Measurements from ENCODE around the gene IL9R.
"Not testable (repeated sequence)": the region's sequence is repeated elsewhere in the genome, so short reads cannot be mapped to it uniquely, and the experiment has no call there.

The IL9R gene

DNA sequence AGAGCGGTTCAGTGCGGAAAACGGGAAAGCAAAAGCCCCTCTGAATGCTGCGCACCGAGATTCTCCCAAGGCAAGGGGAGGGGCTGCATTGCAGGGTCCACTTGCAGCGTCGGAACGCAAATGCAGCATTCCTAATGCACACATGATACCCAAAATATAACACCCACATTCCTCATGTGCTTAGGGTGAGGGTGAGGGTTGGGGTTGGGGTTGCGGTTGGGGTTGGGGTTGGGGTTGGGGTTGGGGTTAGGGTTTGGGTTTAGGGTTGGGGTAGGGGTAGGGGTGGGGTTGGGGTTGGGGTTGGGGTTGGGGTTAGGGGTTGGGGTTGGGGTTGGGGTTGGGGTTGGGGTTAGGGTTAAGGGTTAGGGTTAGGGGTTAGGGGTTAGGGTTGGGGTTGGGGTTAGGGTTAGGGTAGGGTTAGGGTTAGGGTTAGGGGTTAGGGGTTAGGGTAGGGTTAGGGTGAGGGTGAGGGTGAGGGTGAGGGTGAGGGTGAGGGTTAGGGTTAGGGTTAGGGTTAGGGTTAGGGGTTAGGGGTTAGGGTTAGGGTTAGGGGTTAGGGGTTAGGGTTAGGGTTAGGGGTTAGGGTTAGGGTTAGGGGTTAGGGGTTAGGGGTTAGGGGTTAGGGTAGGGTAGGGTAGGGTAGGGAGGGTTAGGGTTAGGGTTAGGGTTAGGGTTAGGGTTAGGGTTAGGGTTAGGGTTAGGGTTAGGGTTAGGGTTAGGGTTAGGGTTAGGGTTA, 32.4 kb downstream of the IL9R start:
- H3K27me3 ChIP-seq (ENCODE audit: control insufficient read depth in 1 of 2, insufficient read depth in 2 of 2, low read length in 2 of 2); H3K4me3 ChIP-seq (ENCODE audit: low read length in 2 of 2); H3K4me1 ChIP-seq (ENCODE audit: control insufficient read depth, insufficient read depth, low read length); H3K36me3 ChIP-seq (ENCODE audit: control insufficient read depth in 2 of 2, insufficient read depth in 2 of 2, low read length in 2 of 2); H3K9ac ChIP-seq (ENCODE audit: low read length in 2 of 2); H3K27ac ChIP-seq (ENCODE audit: low read length); H3K9me3 ChIP-seq (ENCODE audit: control insufficient read depth in 2 of 2, low read length in 2 of 2): not testable (repeated sequence)

DNA sequence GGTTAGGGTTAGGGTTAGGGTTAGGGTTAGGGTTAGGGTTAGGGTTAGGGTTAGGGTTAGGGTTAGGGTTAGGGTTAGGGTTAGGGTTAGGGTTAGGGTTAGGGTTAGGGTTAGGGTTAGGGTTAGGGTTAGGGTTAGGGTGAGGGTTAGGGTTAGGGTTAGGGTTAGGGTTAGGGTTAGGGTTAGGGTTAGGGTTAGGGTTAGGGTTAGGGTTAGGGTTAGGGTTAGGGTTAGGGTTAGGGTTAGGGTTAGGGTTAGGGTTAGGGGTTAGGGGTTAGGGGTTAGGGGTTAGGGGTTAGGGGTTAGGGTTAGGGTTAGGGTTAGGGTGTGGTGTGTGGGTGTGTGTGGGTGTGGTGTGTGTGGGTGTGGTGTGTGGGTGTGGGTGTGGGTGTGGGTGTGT, 33.0 kb downstream of the IL9R start:
- not testable (repeated sequence) for H3K9me3 ChIP-seq (ENCODE audit: control insufficient read depth in 2 of 2, low read length in 2 of 2); H3K36me3 ChIP-seq (ENCODE audit: control insufficient read depth in 2 of 2, insufficient read depth in 2 of 2, low read length in 2 of 2); H3K4me3 ChIP-seq (ENCODE audit: low read length in 2 of 2); H3K27ac ChIP-seq (ENCODE audit: low read length); H3K27me3 ChIP-seq (ENCODE audit: control insufficient read depth in 1 of 2, insufficient read depth in 2 of 2, low read length in 2 of 2); H3K4me1 ChIP-seq (ENCODE audit: control insufficient read depth, insufficient read depth, low read length); H3K9ac ChIP-seq (ENCODE audit: low read length in 2 of 2)

Measured in stomach smooth muscle (tissue), 2 donors.